Neural crest cell (in vitro differentiated cells): ENCODE results near the gene DENND6B. TPM values are rescaled to one million over a fixed set of nuclear protein-coding genes. Genes with fewer than 3 reads are reported as not detected.
"Not testable (repeated sequence)": the region's sequence is repeated elsewhere in the genome, so short reads cannot be mapped to it uniquely, and the experiment has no call there.

ENCODE experiments used
- DNase-seq: peaks from one replicate; pipeline ENCODE4 v3.0.0; 2021; ENCODE audit warnings: low read depth, mixed read lengths, low spot score
- H3K27ac Mint-ChIP-seq: one replicate; pipeline ENCODE4 v1.8.0; 2021; ENCODE audit warnings: mild to moderate bottlenecking, mixed read lengths; ENCODE audit not compliant: unreplicated experiment
- H3K27me3 Mint-ChIP-seq: 2 replicates; pipeline ENCODE4 v1.8.0; 2021; ENCODE audit warnings: low read depth, mild to moderate bottlenecking, mixed read lengths
- H3K36me3 Mint-ChIP-seq: 2 replicates; pipeline ENCODE4 v1.8.0; 2021; ENCODE audit warnings: low read depth, mild to moderate bottlenecking, mixed read lengths
- H3K4me1 Mint-ChIP-seq: 2 replicates; pipeline ENCODE4 v1.8.0; 2021; ENCODE audit warnings: mixed read lengths
- H3K4me3 Mint-ChIP-seq: one replicate; pipeline ENCODE4 v1.8.0; 2021; ENCODE audit warnings: mild to moderate bottlenecking, mixed read lengths
- H3K9me3 Mint-ChIP-seq: 2 replicates; pipeline ENCODE4 v1.8.0; 2021; ENCODE audit warnings: mixed read lengths
- CTCF ChIP-seq: fragments of 200-600 bp; sonication (generic); conservative IDR thresholded peaks from 2 replicates; pipeline ENCODE4 v1.5.0; 2021; ENCODE audit warnings: antibody characterized with exemption, mild to moderate bottlenecking
- total RNA-seq: library from RNA; stranded (reverse); gene quantifications from 2 replicates; pipeline ENCODE4 v1.2.1, GENCODE V29; 2021

DENND6B gene
- total RNA-seq, 1 donor from 2014 or later, result 22.0 TPM

DNA sequence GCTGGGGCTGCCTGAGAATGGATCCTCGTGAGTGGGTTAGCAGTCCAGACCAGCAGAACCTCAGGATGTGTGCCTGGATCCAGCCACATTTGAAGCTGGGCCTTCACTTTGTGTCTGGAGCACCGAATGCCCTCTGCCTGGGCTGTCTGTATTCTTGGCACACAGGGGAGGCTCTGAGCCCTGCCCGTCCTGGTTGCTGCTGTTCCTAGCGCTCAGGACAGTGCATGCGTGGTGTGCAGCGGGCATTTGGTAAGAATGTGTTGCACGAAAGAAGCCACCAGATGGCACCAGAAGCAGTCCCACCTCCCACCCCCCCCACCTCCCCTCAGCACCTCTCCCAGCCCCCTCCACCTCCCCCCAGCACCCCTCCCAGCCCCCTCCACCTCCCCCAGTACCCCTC, 52.5 kb downstream of the DENND6B start:
- H3K9me3 Mint-ChIP-seq, result no peaks in the 10 kb centered on the region
- no peak overlapping the region for H3K27ac Mint-ChIP-seq
- H3K4me1 Mint-ChIP-seq, result peaks cover 11% of the 10 kb centered on the region
- no peak for DNase-seq
- peak overlapping the region; percentile 79 for H3K4me3 Mint-ChIP-seq
- peaks cover 8% of the 10 kb centered on the region for H3K36me3 Mint-ChIP-seq
- peaks cover 20% of the 10 kb centered on the region for H3K27me3 Mint-ChIP-seq
- peak; percentile 51 for TF ChIP-seq CTCF

DNA sequence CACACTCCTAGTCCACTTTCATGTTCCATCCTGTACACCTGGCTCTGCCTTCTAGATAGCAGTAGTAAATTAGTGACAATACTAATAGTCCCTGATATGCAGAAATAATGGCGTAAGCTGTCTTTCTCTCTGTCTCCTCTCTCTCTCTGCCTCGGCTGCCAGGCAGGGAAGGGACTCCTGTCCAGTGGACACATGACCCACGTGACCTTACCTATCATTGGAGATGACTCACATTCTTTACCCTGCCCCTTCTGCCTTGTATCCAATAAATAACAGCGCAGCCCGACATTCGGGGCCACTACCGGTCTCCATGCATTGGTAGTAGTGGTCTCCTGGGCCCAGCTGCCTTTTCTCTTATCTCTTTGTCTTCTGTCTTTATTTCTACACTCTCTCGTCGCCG, 53.0 kb downstream of the DENND6B start:
- Mint-ChIP-seq H3K27me3 (peaks cover 26% of the 10 kb centered on the region), H3K4me1 (peaks cover 11% of the 10 kb centered on the region), H3K4me3 (peak overlapping the region; percentile 79)
- H3K36me3 Mint-ChIP-seq, DNase-seq, H3K9me3 Mint-ChIP-seq, H3K27ac Mint-ChIP-seq: not testable (repeated sequence)

DNA sequence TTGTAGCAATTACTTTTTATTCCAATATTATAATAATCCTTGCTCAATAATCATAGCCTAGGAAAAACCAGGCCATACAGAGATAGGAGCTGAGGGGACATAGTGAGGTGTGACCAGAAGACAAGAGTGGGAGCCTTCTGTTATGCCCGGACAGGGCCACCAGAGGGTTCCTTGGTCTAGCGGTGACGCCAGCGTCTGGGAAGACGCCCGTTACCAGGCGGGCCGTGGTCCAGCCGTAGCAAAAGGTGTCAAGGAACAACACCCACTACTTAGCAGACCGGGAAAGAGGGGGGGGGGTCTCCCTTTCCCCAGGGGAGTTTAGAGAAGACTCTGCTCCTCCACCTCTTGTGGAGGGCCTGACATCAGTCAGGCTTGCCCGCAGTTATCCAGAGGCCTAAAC, 53.5 kb downstream of the DENND6B start:
- peaks cover 11% of the 10 kb centered on the region for H3K4me1 Mint-ChIP-seq
- not testable (repeated sequence) for DNase-seq, H3K36me3 Mint-ChIP-seq, H3K9me3 Mint-ChIP-seq, H3K4me3 Mint-ChIP-seq, H3K27ac Mint-ChIP-seq
- TF ChIP-seq CTCF, result peak; percentile 34
- peaks cover 30% of the 10 kb centered on the region for H3K27me3 Mint-ChIP-seq

DNA sequence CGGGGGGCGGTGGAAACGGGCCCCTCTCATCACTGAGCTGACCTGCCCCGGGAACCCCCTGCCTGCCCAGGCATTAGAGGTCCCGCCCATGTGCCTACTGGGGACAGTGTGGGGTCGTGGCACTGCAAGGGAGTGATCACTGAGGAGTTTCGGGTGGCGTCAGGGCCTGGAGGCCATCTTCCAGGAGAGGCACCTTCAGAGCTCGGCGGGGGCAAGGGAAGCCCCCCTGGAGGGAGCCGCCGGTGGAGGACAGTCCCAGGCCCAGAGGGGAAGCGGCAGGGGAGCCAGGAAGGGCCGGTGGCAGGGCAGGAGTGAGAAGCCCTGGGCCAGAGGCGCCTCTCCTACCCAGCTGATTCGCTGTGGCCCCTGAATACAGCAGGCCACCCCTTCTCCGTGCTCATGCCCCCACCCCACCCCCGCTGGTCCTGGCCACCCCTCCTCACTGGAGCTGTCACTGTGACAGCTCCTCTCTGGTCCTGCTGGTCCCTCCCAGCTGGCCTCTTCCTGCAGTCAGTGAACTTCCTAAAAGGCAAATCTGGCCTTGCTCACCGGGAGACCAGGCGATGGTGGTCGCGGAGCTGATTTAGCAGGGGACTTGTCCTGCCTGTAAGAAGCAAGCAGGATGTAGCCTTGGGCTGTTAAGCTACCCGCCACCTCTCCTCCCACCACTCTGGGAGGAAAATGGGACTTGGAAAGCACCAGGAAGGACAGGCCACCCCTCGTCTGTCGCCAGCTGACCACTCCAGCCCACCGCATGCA, 54.6 kb downstream of the DENND6B start:
- DNase-seq, result no peak
- Mint-ChIP-seq H3K9me3 (no peaks in the 10 kb centered on the region), H3K36me3 (peaks cover 8% of the 10 kb centered on the region), H3K4me1 (peaks cover 11% of the 10 kb centered on the region), H3K4me3 (peak overlapping the region; percentile 64), H3K27me3 (peaks cover 34% of the 10 kb centered on the region), H3K27ac (no peak overlapping the region)
- TF ChIP-seq CTCF, result no peak

GRCh38 chr22:50271519-50271970, 55.3 kb downstream of the DENND6B start:
- peak; percentile 67 for DNase-seq
- Mint-ChIP-seq H3K27ac (no peak overlapping the region), H3K27me3 (peaks cover 34% of the 10 kb centered on the region), H3K36me3 (peaks cover 6% of the 10 kb centered on the region), H3K4me3 (peak overlapping the region; percentile 78), H3K4me1 (peaks cover 11% of the 10 kb centered on the region), H3K9me3 (no peaks in the 10 kb centered on the region)
- no peak for TF ChIP-seq CTCF

DNA sequence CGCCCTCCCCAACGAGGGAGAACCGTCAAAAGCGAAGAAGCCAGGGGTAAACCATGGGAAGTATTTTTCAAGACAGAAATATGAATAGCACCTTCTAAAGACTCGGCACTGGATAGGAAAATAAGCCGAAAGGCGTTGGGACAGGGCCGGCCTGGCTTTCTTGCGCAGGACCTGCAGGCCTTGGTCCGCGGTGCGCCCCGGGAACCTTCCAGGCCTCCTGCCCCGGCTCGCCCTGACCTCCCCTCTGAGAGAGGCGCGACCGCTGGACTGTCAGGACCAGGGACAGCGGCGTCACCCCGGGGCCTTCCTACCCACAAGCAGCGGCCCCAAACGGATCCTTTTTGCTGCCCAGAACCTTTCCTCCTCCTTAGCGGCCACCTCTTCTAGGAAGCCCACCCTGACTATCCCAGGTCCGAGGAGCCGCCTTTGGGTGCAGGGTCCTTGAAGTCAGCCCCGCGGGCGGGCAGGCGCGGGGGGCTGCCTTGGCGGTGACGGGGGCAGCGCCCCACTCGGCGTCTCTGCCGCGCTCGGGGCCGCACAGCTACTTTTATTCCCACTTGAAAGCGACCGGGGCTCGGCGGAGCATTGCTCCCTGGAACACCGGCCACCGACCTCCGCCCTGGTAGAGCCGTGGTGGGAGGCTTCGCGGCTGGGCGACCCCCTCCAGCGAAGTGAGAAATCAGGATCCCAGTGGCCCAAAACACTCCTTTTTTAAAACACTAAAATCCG, 56.0 kb downstream of the DENND6B start:
- Mint-ChIP-seq H3K9me3 (no peaks in the 10 kb centered on the region), H3K27ac (no peak overlapping the region), H3K4me1 (peaks cover 11% of the 10 kb centered on the region), H3K36me3 (peaks cover 5% of the 10 kb centered on the region), H3K4me3 (peak overlapping the region; percentile 81), H3K27me3 (peaks cover 38% of the 10 kb centered on the region)
- no peak for TF ChIP-seq CTCF
- DNase-seq, result peak; percentile 67
